ENCODE results near the gene TCF4.

Gene TCF4

GRCh38 chr18:55585920-55586561, 2.0 kb downstream of the TCF4 start:
- DNase-seq (ENCODE audit: low read depth in 2 of 2), result no peak

GRCh38 chr18:55585065-55585919, 2.7 kb downstream of the TCF4 start:
- DNase-seq (ENCODE audit: low read depth in 2 of 2), result no peak

GRCh38 chr18:55584201-55584600, 3.8 kb downstream of the TCF4 start:
- no peak for DNase-seq (ENCODE audit: low read depth in 2 of 2)

DNA sequence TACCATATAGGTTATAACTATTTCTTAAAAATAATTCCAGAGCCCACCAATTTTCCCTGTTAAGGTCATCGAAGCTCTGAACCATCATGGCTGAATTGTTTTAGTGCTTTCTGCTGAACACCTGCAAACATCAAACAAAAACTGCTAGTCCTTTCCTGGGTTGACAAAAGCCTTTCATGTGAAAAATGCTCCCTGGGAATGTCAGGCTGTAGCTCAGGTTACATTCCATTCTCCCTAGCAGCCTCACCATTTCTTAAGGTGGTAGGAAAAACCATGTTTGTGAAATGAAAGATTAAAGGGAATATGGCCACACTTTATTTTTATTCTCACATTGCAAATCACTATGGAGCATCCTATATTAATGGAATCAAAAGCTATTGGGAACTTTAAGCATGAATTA, 5.7 kb downstream of the TCF4 start:
- no peak for DNase-seq (ENCODE audit: low read depth in 2 of 2)

GRCh38 chr18:55579501-55580270, 8.3 kb downstream of the TCF4 start:
- DNase-seq (ENCODE audit: low read depth in 2 of 2), result no peak

DNA sequence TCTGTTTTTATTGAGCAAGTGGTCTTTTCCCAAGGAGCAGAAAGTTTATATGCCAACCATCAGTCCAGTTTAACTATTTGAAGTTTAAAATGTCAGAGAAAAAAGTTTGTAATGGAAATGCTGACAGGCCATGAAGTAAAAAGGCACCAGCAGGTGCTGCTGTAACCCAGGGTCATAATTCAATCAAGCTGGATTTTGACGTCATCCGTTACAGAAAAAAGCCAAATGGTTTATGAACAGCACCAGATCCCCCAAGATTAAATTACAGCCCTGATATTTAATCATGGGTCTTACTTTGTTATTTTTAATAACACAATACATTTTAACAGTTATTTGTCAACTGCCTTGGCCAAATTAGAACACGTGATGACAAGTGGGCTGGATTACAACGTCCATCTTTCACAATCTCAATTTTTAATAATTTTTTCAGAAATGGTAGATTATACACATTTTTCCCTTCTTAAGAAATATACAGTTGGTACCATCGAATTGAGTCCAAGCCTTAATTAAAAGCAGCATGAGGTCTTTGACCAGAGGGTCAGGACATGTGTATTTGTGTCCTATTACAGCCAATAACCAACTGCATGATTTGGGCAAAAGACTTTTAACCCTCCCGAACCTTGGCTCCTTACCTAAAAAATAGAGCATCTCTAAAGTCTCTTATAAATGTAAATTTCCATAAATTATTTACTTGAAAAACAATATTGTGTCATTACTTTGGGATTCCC, 10.0 kb downstream of the TCF4 start:
- no peak for DNase-seq (ENCODE audit: low read depth in 2 of 2)

- no peak for DNase-seq (ENCODE audit: low read depth in 2 of 2)
Measured at GRCh38 chr18:55576001-55576400, 12.0 kb downstream of the TCF4 start.

DNA sequence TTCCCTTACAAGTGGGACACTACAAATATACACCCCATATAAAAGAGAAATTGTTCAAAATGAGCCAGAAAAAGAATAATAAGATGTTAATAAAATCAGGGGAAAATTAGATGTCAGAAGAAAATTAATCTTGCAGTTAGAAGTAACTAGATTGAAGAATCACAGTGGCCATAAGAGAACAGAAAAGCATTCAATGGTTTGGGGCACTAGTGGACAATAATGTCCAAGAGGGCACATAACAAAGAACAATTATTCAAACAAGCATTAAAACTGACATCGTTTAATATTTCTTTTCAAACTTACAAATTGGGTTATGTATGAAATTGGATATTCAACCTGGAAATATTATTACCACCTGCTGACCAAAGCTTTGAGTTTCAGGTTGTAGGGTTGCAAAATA, 12.9 kb downstream of the TCF4 start:
- DNase-seq (ENCODE audit: low read depth in 2 of 2), result no peak

DNA sequence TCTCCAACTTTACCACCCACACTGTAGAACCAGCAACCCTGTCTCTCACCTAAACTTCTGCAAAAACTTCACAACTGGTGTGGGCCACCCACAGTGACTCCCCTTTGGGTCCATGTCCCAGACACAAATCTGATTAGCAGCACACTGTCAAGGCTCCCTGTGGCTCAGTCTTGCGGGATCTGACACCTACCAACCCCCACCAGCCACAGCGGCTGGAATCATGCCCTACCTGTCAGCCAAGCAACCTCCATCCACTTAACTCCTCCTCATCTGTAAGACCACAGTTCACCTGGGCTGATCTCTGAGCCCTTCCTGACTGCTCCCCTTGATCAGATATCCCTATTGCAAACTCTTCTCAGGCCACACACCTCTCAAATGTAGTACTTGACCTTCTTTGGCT, 14.6 kb downstream of the TCF4 start:
- DNase-seq (ENCODE audit: low read depth in 2 of 2), result no peak

DNA sequence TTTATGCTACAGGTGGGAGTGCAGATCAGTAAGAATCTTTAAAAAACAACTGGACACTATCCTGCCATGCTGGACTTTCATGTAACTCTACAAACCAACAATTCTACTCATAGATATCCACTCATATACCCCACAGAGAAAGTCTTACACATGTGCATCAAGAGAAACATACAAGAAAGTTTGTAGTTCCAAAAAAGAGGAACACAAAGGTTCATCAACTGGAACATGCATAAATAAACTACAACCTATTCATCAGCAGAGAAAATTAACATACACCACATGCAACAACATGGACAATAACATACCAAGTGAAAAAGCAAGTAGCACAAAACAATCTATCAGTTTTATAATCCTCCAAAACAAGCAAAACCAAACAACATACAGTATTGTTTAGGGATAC, 17.0 kb downstream of the TCF4 start:
- no peak for DNase-seq (ENCODE audit: low read depth in 2 of 2)

GRCh38 chr18:55566456-55566935, 21.5 kb downstream of the TCF4 start:
- DNase-seq (ENCODE audit: low read depth in 2 of 2), result no peak

DNA sequence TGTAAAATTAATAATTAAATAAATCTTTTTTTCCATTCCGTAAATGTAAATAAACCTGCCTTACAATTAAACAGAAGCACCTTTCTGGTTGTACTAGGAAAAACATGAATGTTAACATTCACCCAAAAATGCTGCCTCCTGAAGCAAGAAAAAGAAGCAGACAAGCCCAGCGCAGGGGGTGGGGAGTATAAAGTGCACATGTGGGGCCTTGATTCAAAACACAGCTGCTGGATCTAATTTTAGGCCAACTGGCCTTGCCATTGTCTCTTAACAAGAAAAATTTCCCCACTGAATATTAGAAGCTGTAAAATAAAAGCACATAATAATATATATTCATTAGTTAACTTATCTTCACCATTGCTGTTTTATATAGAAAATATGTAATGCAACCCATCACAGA, 28.3 kb downstream of the TCF4 start:
- DNase-seq (ENCODE audit: low read depth in 2 of 2), result no peak

- no peak for DNase-seq (ENCODE audit: low read depth in 2 of 2)
Measured at GRCh38 chr18:55557211-55557610, 30.8 kb downstream of the TCF4 start.

DNA sequence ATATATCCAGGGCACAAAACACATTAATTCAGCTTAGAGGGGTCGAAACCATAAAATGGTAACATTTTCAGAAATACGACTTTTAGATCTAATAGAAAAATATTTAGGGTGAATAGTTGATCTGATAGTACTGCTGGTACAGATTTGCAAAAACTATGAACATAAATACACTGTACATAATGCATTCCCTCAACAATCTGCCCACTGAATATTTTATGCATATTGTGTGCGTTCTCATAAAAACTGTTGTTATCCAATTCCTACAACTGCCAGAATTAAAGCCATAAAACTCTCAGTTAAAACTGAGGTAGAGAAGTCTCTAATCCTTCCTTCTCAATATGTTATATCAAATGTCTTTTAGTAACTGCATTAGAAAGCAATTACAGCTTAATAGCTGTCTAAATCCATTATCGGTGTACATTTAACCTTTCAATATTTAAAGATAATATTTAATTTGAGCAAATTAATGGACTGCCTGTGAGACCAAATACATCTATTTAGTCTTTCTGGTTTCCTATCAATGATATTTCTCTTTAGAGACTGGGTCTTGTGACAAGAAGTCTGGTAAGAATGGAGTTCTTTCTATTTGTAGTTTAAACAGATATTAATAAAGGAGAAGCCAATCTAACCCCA, 32.5 kb downstream of the TCF4 start:
- DNase-seq (ENCODE audit: low read depth in 2 of 2), result no peak

DNA sequence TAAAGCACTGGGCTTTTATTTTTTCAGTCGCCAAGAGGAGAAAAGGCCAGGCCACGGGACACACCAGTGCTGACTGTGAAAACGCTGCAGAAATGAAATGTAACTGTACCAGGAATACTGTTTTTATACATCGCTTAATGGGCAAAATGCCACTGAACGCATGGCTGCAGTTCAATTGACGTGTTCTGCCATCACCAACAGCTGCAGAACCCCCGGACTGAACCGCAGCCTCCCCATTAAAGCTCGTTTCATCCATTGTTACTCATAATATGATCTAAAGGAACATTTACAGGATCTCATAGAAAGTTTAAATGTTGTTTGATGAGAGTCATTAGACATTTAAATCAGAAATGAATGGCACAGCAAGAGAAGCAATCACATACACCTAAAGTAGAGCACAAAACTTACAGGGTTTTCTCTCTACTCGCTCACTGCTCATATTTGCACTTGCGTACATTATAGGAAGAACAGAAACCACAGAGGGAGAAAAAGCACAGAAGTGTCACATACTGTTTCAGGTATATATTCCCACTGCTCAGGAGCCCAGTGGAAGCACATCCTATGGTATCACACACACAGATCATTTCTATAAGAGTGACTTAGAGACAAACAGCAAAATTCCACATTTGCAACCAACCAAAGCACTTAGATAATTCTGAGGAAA, 35.3 kb downstream of the TCF4 start:
- no peak for DNase-seq (ENCODE audit: low read depth in 2 of 2)

GRCh38 chr18:55551227-55551626, 36.8 kb downstream of the TCF4 start:
- DNase-seq (ENCODE audit: low read depth in 2 of 2), result no peak

DNA sequence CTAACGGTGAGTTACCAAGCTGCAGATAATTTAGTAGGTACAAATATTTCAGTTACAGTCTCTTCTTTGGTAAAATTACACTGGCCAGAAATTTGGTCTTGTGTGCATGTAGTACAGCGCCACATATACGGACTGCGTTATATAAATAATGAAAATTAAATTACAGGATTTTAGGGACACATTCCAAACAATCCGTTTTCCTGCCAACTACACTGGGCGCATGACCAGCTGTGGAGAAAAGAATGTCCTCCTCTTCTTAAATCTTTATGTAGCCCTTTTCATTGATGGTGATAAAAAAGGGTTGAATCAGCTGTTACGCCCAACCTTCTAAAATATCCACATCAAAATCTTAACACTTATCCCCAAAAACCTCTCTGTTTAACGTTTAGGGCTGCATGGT, 37.5 kb downstream of the TCF4 start:
- no peak for DNase-seq (ENCODE audit: low read depth in 2 of 2)

DNA sequence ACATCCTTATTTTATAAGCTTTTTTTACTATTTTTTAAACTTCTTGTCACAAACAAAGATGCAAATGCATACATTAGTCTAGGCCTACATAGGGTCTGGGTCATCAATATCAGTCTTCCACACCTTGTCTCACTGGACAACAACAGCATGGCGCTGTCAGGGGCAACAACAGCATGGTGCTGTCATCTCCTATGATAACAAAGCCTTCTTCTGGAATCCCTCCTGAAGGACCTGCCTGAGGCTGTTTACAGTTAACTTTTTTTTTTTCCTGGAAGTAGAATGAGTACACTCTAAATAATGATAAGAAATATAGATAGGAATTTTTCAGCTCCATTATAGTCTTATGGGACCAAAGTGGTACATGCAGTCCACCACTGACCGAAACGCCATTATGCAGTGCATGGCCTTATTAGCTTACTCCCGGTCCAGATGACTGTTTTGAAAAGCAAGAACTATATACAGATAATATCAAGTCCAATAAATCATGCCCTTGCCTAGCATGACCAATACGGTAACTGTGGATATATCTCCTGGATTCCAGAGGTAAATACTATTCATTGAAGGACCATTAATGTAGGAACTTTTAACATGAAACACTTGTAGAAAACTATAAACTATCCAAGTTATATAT, 38.4 kb downstream of the TCF4 start:
- DNase-seq (ENCODE audit: low read depth in 2 of 2), result no peak

GRCh38 chr18:55547705-55548056, 40.3 kb downstream of the TCF4 start:
- no peak for DNase-seq (ENCODE audit: low read depth in 2 of 2)

Measured in stimulated activated CD8-positive, alpha-beta memory T cell treated with anti-CD3 and anti-CD28 coated beads, Interleukin-15, amount 100 ng/mL, for 48 hours (primary cell).